Measurements from ENCODE around the gene JRKL. TPM values are rescaled to one million over a fixed set of nuclear protein-coding genes. Genes with fewer than 3 reads are reported as not detected.
A peak's percentile ranks its signal among the peaks of the same experiment; 100 is the strongest.

Gene JRKL
- total RNA-seq, 4 donors from 2014 or later, result 4.2 to 6.8 (median 6.2) TPM

DNA sequence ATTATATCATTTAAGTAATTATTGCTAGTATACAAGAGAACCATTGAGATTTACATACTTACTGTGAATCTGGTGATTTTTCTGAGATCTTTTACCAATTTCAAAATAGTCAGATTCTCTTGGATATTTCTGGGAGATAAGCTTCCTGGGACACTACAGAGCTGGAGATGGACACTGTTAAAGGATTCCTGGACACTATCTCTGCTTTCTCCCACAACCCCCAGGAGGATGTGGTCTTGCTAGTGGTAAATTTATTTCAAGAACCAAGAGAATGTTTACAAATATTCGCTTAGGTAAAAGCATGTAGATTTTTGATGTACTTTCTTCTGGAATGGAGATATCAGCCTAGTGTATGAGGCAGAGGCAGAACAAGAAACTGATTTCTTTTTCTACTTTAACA, 13.0 kb upstream of the JRKL start:
- no peak for TF ChIP-seq CTCF (IDR thresholded peaks at IDR 0.05)
- no peak for ATAC-seq (ENCODE audit: low FRiP score)
- no peak for DNase-seq (ENCODE audit: low spot score)

DNA sequence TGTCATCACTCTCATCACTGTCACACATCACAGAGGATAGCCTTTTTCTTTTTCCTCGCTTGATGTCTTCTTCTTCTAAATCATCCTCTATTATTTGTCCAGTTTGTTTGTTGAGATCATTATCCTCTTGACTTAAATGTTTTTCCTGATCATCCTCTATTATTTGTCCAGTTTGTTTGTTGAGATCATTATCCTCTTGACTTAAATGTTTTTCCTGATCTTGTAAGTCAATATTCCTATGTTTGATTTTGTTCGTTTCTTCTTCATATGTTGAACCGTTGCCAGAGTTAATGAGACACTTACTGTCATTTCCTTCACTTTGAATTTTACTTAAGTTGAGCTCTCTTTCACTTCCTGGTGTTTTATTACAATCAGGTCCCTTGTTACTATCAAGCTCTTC, 5.7 kb upstream of the JRKL start:
- no peak for TF ChIP-seq CTCF (IDR thresholded peaks at IDR 0.05)
- ATAC-seq (ENCODE audit: low FRiP score), result no peak
- DNase-seq (ENCODE audit: low spot score), result no peak

DNA sequence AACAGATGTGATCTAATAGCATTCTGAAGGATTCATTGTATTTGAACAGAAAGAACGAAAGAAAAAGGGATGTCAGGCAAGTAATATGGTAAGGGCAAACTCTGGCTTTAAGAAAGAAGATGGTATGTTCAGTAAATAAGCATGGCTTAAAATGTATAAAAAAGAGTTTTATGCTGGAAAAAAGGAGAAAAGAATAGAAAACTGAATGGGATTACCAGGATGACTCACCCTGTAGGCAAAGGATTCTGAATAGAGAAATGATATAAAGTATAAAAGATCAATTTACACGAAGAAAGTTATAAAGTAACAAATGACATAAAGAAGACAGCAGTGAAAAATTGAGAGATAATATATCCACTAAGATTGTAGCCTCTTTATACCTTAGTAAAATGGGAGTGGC, 4.6 kb upstream of the JRKL start:
- DNase-seq (ENCODE audit: low spot score), result no peak
- ATAC-seq (ENCODE audit: low FRiP score), result no peak
- no peak for TF ChIP-seq CTCF (IDR thresholded peaks at IDR 0.05)

DNA sequence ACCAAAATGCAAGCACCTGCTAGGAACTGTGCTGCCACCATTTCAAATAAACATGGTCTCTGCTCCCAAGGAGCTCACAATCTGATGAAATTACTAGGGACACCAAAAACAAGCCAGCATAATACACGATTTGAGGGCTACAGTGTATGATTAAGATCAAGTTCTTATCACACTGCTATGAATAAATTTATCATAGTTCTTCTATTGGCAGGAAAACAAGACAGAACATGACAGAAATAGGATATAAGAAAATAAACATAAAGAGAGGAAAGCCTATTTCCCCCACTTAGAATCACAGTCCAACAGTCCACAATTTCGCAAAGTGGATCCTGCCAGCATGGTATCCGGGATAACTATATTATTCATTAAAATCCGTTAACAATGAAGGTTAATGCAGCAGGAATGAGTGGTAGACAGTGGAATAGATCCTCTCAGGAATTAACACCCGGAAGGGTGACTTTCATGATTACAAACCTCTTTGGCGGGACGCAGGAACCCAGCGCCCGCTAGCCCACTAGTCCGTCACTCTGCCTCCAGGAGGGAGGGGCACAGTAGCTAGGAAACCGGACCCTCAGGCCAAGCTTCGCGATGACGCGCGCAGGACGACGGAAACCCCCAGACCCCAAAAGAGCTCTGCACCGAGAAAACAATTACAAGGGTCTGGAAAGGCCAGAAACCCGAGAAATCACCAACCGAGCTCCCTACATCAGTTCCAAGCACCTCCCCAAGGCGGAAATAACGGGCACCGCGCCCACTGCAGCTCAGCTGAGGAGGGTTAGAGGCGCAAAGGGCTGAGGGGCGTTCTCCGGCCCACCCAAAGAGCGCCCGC, 708 bp upstream of the JRKL start:
- DNase-seq (ENCODE audit: low spot score) (no peak), ATAC-seq (ENCODE audit: low FRiP score) (peak; percentile 81)

DNA sequence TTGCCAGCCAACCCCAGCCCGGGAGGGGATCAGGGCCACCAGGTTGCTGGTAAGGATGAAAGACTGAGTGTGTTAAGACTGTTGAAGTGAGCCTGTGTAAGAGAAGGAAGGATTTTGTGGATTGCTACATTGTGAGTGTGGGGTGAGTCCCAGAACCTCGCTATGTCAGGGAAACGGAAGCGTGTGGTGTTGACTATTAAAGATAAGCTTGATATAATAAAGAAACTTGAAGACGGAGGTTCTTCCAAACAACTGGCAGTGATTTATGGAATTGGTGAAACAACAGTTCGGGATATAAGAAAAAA, 627 bp downstream of the JRKL start:
- peak; percentile 12 for ATAC-seq (ENCODE audit: low FRiP score)
- TF ChIP-seq CTCF (IDR thresholded peaks at IDR 0.05), result no peak
- DNase-seq (ENCODE audit: low spot score), result no peak

More for the DNA sequence above, 708 bp upstream of the JRKL start:
- TF ChIP-seq CTCF (IDR thresholded peaks at IDR 0.05), result no peak

GRCh38 chr11:96391698-96392307, 2.0 kb downstream of the JRKL start:
- no peak for ATAC-seq (ENCODE audit: low FRiP score)
- DNase-seq (ENCODE audit: low spot score), result no peak
- TF ChIP-seq CTCF (IDR thresholded peaks at IDR 0.05), result no peak

Measured in omental fat pad (tissue), 4 donors.